Peyer's patch (tissue), 4 donors: Measurements from ENCODE around the gene PCDHGA10. TPM values are rescaled to one million over a fixed set of nuclear protein-coding genes. Genes with fewer than 3 reads are reported as not detected.
"Not testable (repeated sequence)": the region's sequence is repeated elsewhere in the genome, so short reads cannot be mapped to it uniquely, and the experiment has no call there.

Experiments
- DNase-seq, 3 donors: peaks; one replicate each; pipeline ENCODE4 v3.0.0-alpha.2; 2017 to 2019
- H3K27ac ChIP-seq, 4 donors: fragments of 200-600 bp; sonication (generic); one replicate each; pipeline ENCODE4 v1.5.1; 2016 to 2019
- H3K27me3 ChIP-seq, 2 donors: fragments of 200-600 bp; sonication (generic); one replicate each; pipeline ENCODE4 v1.5.1; 2019
- H3K36me3 ChIP-seq, 3 donors: fragments of 200-600 bp; sonication (generic); one replicate each; pipeline ENCODE4 v1.5.1; 2016 to 2019
- H3K4me1 ChIP-seq, 4 donors: fragments of 200-600 bp; sonication (generic); one replicate each; pipeline ENCODE4 v1.5.1; 2016 to 2019
- H3K4me3 ChIP-seq, 4 donors: fragments of 200-600 bp; sonication (generic); 1 replicate in 3 of 4; 2 replicates in 1 of 4; pipeline ENCODE4 v1.5.1; 2016 to 2019; ENCODE audit warnings: mild to moderate bottlenecking in 1 of 4
- H3K9me3 ChIP-seq, 4 donors: fragments of 200-600 bp; sonication (generic); one replicate each; pipeline ENCODE4 v1.5.1; 2016 to 2019; ENCODE audit warnings: mild to moderate bottlenecking in 1 of 4
- POLR2A ChIP-seq, 2 donors: fragments of 450-650 bp; IDR thresholded peaks; one replicate each; pipeline ENCODE4 v1.5.1; 2017; ENCODE audit warnings: antibody characterized with exemption in 2 of 2, mild to moderate bottlenecking in 2 of 2, moderate library complexity in 2 of 2
- total RNA-seq, 4 donors: library from RNA; depleted of rRNA; stranded (reverse); fragments of >200 nt; gene quantifications; one replicate each; pipeline ENCODE4 v1.1.0, GENCODE V29; 2016
- TF ChIP-seq, protein P1 (sequence below), 6 experiments: fragments of 450-650 bp in 4 of 6; fragments of 200-600 bp in 2 of 6; sonication (generic) in 1 of 6; IDR thresholded peaks; one replicate each; pipeline ENCODE4 v1.5.1; 2017 to 2019; ENCODE audit warnings: antibody characterized with exemption in 6 of 6, mild to moderate bottlenecking in 3 of 6, moderate library complexity in 1 of 6

Gene PCDHGA10
- total RNA-seq, 4 donors from 2014 or later, result 3.2 to 7.7 (median 4.2) TPM

DNA sequence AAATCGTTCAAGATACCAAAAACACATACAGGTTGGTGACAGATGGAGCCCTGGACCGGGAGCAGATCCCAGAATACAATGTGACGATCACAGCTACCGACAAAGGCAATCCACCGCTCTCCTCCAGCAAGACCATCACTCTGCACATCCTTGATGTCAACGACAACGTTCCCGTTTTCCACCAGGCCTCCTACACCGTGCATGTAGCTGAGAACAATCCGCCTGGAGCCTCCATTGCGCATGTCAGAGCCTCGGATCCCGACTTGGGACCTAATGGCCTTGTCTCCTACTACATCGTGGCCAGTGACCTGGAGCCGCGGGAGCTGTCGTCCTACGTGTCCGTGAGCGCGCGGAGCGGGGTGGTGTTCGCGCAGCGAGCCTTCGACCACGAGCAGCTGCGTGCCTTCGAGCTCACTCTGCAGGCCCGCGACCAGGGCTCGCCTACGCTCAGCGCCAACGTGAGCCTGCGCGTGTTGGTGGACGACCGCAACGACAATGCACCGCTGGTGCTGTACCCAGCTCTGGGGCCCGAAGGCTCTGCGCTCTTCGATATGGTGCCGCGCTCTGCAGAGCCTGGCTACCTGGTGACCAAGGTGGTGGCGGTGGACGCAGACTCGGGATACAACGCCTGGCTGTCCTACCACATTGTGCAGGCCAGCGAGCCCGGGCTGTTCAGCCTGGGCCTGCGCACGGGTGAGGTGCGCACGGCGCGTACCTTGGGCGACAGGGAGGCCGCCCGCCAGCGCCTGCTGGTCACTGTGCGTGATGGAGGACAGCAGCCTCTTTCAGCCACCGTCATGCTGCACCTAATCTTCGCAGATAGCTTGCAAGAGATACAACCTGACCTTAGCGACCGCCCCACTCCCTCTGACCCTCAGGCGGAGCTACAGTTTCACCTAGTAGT, 41.0 kb upstream of the PCDHGA10 start:
- TF ChIP-seq POLR2A (IDR thresholded peaks at IDR 0.05), result no peak
- TF ChIP-seq, protein P1, sequence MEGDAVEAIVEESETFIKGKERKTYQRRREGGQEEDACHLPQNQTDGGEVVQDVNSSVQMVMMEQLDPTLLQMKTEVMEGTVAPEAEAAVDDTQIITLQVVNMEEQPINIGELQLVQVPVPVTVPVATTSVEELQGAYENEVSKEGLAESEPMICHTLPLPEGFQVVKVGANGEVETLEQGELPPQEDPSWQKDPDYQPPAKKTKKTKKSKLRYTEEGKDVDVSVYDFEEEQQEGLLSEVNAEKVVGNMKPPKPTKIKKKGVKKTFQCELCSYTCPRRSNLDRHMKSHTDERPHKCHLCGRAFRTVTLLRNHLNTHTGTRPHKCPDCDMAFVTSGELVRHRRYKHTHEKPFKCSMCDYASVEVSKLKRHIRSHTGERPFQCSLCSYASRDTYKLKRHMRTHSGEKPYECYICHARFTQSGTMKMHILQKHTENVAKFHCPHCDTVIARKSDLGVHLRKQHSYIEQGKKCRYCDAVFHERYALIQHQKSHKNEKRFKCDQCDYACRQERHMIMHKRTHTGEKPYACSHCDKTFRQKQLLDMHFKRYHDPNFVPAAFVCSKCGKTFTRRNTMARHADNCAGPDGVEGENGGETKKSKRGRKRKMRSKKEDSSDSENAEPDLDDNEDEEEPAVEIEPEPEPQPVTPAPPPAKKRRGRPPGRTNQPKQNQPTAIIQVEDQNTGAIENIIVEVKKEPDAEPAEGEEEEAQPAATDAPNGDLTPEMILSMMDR (IDR thresholded peaks at IDR 0.05), result no peak
- Histone ChIP-seq H3K36me3 (no peaks in the 10 kb centered on the region), H3K27ac (no peak overlapping the region), H3K4me3 (no peak overlapping the region), H3K9me3 (peaks cover 0 to 75% (median 14%) of the 10 kb centered on the region in 4 donors), H3K27me3 (no peaks in the 10 kb centered on the region), H3K4me1 (no peaks in the 10 kb centered on the region)
- no peak for DNase-seq

DNA sequence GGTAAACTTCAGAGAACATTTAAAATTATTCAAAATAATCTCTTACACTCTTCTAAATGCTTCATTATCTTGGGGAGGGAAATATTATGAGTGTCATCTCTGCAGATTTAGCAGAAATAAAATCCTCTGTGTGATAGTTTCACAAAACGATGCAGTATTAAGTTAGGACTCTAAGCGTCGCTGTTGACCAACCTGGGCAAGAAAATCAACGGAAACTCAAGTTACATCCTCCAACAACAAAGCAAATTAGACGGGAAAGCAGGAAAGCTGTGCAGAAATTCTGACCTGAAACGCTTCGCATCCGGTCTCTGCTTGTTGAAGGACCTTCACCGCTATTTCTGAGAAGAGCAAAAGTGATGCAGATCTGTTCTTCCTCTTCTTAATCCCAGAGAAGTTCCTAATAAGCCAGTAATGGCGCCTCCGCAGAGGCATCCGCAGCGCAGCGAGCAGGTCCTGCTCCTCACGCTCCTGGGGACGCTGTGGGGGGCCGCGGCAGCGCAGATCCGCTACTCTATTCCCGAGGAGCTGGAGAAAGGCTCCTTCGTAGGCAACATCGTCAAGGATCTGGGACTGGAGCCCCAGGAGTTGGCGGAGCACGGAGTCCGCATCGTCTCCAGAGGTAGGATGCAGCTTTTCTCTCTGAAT, 39.0 kb upstream of the PCDHGA10 start, which contains the start of gene PCDHGA6:
TSS of gene PCDHGA6 (plus strand) at position 219 of the 645 bp plus-strand sequence. CDS start at position 412, 193 bp downstream.
- H3K4me1 ChIP-seq, result no peaks in the 10 kb centered on the region
- no peak for TF ChIP-seq POLR2A (IDR thresholded peaks at IDR 0.05)
- TF ChIP-seq, protein P1 (IDR thresholded peaks at IDR 0.05), result peak in 2 of 6 experiments; percentile 5 to 20
- peaks cover 0 to 70% (median 16%) of the 10 kb centered on the region in 4 donors for H3K9me3 ChIP-seq
- no peaks in the 10 kb centered on the region for H3K27me3 ChIP-seq
- no peaks in the 10 kb centered on the region for H3K36me3 ChIP-seq
- H3K27ac ChIP-seq, result no peak within 1 kb of the TSS
- no peak for DNase-seq
- H3K4me3 ChIP-seq, result no peak within 1 kb of the TSS

DNA sequence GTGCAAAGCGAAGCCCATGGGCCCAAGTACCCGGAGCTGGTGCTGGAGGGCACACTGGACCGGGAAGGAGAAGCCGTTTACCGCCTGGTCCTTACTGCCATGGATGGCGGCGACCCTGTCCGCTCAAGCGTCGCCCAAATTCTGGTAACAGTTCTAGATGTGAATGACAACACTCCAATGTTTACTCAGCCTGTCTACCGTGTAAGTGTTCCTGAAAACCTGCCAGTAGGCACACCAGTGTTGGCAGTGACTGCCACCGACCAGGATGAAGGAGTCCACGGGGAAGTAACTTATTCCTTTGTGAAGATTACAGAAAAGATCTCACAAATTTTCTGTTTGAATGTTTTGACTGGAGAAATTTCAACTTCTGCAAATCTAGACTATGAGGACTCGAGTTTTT, 38.2 kb upstream of the PCDHGA10 start:
- H3K4me3 ChIP-seq, result no peak overlapping the region
- H3K36me3 ChIP-seq, result no peaks in the 10 kb centered on the region
- peaks cover 0 to 68% (median 16%) of the 10 kb centered on the region in 4 donors for H3K9me3 ChIP-seq

DNA sequence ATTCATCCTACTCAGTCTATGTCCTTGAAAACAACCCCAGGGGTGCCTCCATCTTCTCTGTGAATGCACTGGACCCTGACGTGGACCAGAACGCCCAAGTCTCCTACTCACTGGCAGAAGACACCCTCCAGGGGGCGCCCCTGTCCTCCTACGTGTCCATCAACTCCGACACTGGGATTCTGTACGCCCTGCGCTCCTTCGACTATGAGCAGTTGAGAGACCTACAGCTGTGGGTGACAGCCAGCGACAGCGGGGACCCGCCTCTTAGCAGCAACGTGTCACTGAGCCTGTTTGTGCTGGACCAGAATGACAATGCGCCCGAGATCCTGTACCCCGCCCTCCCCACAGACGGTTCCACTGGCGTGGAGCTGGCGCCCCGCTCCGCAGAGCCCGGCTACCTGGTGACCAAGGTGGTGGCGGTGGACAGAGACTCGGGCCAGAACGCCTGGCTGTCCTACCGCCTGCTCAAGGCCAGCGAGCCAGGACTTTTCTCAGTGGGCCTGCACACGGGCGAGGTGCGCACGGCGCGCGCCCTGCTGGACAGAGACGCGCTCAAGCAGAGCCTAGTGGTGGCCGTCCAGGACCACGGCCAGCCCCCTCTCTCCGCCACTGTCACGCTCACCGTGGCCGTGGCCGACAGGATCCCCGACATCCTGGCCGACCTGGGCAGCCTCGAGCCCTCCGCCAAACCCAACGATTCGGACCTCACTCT, 37.2 kb upstream of the PCDHGA10 start:
- H3K36me3 ChIP-seq, DNase-seq, H3K4me1 ChIP-seq, H3K27ac ChIP-seq, H3K27me3 ChIP-seq, H3K4me3 ChIP-seq: not testable (repeated sequence)
- H3K9me3 ChIP-seq, result peaks cover 0 to 65% (median 16%) of the 10 kb centered on the region in 4 donors

More for the DNA sequence above, 38.2 kb upstream of the PCDHGA10 start:
- H3K27ac ChIP-seq, result no peak overlapping the region
- no peaks in the 10 kb centered on the region for H3K27me3 ChIP-seq
- H3K4me1 ChIP-seq, result no peaks in the 10 kb centered on the region
- no peak for DNase-seq
- TF ChIP-seq POLR2A (IDR thresholded peaks at IDR 0.05), result no peak
- TF ChIP-seq, protein P1 (IDR thresholded peaks at IDR 0.05), result no peak

DNA sequence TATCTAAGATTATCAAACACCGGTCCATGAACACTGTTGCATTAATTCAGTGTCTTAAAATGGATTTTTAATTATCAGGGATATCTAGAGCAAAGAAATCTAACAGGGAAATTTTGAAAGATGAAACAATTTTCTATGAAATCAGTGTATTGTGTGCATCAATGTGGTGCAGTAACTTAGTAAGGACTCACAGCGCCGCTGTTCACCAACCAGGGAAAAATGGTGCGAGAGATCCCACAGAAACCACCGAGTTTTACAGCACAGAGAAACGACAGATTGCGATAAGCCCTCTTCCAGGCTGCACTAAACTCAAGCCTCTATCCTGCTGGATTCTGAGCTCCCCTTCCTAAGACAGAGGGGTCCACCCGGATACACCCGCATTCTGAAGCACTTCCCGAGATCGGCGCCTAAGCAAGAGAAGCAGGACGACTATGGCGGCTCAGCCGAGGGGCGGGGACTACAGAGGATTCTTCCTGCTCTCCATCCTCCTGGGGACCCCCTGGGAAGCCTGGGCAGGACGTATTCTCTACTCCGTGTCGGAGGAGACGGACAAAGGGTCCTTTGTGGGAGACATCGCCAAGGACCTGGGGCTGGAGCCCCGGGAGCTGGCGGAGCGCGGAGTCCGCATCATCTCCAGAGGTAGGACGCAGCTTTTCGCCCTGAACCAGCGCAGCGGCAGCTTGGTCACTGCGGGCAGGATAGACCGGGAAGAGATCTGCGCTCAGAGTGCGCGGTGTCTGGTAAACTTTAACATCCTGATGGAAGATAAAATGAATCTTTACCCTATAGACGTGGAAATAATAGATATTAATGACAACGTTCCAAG, 30.1 kb upstream of the PCDHGA10 start, which contains the start of gene PCDHGA7:
TSS of gene PCDHGA7 (plus strand) at position 274 of the 826 bp plus-strand sequence. CDS start at position 432, 158 bp downstream.
- H3K9me3 ChIP-seq, result peaks cover 0 to 54% (median 4%) of the 10 kb centered on the region in 4 donors
- H3K27ac ChIP-seq, result no peak within 1 kb of the TSS
- no peaks in the 10 kb centered on the region for H3K36me3 ChIP-seq
- no peaks in the 10 kb centered on the region for H3K27me3 ChIP-seq
- TF ChIP-seq, protein P1 (IDR thresholded peaks at IDR 0.05), result no peak
- no peak for TF ChIP-seq POLR2A (IDR thresholded peaks at IDR 0.05)
- DNase-seq, result no peak
- H3K4me1 ChIP-seq, result no peaks in the 10 kb centered on the region
- H3K4me3 ChIP-seq, result peak within 1 kb of the TSS in 2 of 4 donors; percentile 24 to 25
